NCI-H2171 (cell line): ENCODE data around the gene TPCN2.

Source experiments
- DNase-seq: peaks from one replicate; lab custom pipeline; 2025; lab: John Stamatoyannopoulos, UW

Gene TPCN2

DNA sequence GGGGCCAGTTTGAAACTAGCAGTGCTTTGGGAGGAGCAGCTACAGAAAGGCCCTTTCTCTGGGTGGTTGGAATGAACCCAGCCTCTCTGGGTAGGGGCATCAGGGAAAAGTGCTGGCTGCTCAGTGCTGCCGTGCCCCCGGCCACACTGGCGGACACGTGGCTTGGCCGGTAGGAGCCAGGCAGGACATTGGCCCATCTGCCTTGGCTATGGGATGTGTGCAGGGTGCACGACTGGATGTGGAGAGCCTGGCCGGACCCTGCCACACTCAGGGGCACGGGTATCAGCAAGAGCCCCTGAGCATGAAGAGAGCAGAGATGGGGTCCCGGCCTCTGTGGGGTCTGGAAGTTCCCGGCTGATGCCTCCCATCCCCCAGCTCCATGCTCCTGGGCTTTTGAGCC lies 46.6 kb downstream of the TPCN2 start:
- DNase-seq, result no peak

DNA sequence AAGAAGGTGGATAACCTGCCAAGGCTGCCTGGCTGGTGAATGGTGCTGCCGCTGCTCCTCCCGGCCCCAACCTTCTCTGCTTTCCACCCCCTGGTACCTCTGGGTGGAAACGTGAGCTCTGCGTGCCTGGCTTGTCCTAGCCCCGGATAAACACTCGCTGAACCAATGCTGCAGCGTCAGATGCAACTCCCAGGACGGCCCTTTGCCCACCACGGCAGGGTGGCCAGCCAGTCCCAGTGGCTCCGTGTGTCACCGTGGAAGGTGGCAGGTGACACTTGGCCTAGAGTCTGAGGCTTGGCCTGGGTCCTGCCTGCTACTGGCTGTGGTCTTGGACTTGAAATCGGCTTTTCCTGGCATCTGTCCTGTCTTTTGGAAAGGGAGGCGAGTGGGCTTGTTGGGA lies 47.7 kb downstream of the TPCN2 start:
- no peak for DNase-seq

DNA sequence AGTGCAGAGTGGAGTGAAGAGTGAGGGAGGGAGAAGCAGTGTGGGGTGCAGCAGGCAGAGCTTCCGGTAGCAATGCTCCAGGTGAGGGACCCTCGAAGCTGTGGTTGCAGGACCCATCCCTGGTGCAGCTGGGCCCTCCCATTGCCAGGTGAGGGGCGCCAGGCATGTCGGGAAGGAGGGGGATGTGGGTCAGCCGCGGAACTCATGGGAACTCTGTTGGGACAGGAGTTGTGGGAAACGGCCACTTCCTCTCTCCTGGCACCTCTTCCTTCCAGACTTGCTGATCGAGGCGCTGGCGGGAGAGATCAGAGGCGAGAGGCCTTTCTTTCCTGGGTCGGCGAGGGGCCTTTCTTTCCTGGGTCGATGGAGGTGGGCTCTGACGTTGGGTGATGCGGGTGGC lies 48.5 kb downstream of the TPCN2 start:
- DNase-seq, result no peak

DNA sequence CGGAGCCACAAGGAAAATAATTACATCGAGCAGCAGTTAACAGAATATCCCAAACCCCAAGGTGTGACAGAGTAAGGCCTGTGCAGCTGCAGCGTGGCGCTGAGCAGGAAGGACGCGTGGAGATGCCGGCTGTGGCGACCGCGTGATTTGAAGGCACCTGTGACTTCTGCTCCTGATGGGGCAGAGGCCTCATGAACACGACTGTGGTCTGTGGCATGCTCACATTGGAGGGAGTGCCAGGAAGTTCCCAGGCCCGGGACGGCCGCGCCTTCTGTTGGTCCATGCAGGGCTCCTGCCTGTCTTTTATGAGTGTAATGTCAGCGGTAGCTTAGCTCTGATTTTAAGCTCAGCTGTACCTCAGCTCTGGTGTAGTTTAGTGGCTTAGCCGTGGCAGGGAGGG lies 50.4 kb downstream of the TPCN2 start:
- DNase-seq, result no peak

DNA sequence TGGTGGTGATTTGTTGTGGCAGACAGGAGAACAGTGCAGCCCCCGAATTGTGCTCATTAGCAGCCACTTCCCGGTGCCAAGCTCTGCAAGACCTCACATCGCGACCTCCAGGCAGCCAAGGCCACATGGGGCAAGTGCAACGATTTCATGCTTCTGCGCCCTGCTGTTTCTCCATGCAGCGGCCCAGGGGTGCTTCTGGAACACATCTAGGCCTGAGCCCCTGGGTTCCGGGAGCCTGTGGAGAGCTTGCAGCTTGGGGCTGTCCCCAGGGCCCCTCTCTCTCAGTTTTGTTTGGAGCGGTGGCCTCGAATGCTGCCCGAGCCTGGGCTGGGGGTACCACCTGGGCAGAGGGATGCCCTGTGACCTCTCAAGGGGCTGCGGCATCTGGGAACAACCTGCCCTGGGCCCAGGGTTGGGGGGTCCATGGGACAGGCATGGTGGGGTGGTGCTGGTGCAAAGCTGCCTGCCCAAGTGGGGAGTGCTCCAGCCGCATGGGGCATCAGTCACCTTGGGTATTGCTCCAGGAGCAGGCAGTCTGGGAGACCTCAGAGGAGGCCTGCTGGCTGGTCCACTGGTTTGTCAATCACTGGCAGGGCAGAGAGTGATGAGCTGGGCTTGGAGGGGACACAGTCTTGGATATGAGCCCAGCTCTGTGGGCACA lies 51.9 kb downstream of the TPCN2 start:
- DNase-seq, result no peak

DNA sequence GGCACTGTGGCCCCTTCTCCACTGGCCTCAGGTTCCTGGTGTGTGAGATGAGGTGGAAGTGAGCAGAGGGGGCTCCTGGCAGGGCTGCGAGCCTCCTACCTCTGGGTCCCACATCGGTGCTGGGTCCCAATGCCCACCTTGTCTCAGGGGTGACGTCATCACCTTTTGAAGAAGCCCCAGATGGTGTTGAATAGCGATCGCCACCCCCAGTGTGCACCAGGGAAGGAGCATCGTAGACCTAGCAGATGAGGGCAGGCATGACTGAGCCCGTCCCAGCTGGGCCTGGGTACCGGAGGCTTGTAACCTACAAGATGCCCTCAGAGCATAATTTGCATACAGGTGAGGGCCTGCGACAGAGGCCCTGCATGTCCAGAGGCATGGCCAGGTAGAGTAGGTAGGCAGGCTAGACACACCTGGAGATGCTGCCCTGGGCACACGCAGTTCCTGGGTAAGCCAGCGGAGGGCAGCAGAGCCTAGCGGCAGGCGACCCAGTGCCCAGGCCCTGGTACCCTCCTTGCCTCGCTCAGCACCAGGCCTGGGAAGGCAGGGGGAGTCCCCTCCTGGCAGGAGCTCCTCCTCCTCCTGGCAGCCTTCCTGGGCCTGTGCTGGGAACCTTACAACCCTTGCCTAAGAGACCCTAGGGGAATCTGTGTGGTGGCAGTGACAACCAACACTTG lies 52.5 kb downstream of the TPCN2 start:
- DNase-seq, result peak; percentile 68

DNA sequence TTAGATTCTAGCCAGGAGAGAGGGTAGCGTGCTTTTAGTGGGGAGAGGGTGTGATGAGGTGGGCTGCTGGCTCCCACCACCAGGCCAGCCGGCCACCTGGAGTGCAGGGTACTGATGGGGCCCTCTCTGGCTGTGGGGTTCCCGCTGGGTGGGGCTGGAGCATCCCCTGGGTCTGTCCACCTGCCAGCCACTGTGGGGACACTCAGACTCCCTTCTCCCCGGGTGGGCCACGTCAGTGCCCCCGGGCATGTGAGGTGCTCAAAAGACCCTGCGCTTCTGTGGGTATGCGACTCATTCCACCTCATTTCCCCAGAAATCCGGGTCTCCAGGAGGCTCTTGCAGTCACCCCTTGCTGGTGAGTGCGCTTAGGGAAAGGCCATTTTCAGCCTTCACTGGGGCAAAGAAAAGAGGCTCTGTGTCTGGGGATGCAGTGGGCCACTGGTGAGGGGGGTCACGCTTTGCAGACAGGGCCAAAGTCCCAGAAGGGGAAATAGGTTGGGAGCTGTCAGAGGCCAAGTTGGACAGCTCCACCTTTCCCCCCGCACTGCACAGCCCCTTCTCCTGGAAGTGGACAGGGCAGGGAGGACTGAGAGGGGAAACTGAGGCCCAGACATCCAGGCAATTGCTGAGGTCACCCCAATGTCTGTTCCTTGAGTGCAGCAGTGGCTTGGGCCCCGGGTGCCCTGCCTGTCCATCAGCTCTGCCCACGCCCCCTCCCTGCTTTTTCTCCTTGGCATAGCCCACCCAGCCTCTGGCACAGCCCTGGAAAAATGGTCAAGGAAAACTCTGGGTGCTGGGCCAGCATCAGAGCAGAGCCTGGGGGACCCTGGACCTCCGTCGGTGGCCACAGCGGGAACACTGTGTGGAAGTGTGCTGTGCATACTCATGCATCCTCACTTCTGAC lies 53.3 kb downstream of the TPCN2 start:
- DNase-seq, result no peak

DNA sequence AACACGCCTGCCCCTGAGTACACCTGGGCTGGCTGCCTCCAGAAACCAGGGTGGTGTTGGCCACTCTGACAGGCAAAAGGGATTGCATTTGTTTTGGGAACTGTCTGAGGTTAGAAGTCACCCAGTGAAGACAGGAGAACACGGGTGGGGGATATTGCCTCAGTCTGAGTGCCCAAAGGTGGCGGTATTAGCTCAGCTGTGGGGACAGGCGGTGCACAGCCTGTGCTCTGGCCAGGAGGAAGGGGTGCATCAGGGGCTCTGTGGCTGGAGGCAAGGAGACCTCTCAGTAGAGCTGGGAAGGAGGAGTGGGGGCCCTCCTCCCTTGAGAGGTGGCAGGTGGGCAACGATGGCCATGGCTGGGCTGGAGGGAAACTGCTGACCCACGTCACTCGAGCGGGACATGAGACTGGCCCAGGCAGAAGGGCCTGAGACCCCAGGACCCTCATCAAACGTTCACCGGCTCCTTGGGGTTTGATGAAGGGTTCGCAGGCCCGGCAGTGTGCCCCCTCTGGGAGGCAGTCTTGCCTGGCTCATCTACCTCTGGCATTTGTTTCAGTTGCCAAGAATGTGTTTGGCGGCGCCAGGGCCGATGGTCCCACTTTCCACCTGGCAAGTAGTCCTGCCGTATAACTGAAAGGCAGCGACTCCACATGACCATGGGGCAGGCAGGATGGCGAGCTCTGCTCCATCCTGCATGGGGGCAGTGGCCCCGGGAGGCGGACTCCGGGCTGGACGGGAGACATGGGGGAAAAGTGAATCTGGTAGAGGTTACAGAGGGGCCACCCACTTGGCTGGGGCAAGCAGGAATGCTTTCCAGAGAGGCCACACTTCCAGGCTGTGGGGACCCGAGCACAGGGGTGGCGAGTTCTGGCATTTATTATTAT lies 54.2 kb downstream of the TPCN2 start:
- no peak for DNase-seq

DNA sequence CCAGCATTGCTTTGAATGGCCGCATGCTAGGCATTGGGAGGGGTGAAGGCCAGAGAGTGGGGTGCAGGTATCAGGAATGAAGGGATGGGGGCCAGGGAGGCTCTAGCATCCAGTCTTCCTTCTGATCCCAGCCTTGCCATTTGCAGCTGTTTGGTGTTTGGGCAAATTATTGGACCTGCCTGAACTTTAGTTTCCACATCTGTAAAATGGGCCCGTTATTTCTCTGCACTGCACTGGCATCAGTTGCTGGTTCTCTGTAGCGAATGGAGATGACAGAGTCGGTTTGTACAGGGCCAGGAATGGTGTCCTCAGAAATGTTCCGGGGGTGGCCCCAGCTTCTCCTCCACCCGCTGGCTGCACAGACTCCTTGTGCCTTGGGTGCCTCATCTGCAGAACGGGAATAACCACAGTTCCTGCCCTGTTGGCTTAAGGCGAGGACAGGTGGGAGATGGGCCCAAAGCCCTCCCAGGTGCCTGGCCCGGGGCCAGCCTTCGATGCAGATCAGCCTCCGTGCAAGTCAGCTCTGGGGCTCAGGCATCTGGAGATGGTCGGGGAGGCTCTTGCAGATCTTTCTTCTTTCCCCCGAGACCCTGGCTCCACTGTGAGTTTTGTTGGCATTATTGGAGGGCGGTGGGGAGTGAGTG lies 55.6 kb downstream of the TPCN2 start:
- DNase-seq, result no peak

DNA sequence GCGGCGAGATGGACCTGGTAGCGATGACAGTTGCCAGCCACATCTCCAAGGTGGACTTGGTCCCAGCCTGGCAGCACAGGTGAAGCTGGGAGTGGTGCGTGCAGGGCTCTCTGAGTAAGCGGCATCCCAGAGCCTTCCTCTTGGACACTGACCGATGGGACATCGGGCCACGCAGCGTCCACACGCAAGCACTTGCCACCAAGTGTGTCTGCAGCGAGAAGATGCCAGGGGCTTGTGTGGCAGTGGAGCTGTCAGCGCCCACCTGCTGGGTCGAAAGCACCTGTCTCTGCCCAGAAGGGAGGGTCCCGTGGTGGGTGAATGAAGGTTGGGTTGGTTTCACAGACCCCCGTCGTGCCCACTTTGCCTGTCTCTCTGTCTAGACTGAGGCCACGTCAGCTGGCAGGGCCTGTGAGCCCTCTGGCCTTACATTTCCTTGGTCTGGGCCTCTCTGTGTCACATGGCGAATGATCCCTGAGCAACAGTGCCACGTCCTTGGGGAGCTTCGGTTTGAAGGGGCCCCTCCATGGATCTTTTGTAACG lies 56.2 kb downstream of the TPCN2 start:
- no peak for DNase-seq

DNA sequence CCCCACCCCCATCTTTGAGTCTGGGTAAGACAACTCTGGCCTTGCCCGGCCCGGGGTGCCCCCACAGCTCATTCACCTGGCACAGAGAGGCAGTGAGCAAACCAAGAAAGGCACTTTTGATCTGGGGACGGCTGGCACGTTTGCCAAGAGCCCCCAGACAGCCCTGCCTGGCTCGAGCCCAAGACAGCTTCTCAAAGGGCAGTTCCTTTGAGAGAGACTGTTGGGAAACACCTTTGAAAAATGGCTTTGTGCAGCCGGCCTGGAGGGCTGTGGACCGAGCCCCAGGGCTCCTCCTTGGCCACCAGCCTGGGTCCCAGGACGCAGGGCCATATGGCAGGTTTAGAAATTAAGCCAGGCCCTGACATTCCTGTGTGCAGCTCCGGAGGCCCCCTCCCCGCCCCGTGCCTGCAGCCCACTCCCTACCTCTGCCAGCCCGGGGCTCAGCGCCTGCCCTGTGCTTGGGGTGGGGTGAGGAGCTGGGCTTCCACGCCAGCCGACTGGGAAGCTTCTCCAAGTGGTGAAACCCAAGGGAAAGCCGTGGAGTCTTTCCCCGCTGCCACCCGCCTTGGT lies 56.8 kb downstream of the TPCN2 start:
- DNase-seq, result no peak

DNA sequence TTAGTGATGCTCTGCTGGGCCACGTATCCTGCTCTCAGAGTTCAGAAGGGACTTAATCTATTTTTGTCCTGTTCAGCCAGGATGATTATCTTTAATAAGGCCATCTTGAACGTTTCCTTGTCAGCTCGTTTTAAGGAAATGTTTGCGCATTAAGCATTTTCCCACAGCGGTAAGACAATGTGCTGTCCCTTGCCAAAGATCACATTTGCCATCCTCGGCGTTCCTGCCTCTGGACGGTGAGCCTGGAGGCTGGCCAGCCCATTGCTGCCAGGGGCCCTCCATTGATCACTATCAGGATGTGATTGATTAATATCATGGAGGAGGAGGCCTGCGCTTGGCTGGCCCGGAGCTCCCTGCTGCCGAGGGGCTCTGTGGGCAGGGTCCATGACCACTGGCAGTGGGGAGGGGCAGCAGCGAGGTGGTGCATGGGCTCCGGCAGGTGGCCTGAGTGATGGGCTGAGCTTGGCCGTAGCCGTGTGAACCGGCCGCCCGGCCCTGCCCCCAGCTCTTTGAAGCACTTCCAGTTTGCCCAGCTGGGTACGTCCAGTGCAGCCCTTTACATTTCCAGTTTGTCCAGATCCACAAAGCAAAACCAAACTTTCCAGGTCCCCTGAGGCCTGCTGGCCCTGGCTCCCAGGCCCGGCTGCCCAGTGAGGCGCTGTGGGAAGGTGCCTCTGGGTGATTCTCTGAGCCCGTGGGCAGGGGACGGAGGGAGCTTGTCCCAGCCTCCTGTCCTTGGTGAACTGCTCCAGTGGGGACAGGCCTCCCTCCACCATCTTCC lies 57.5 kb downstream of the TPCN2 start:
- DNase-seq, result no peak

DNA sequence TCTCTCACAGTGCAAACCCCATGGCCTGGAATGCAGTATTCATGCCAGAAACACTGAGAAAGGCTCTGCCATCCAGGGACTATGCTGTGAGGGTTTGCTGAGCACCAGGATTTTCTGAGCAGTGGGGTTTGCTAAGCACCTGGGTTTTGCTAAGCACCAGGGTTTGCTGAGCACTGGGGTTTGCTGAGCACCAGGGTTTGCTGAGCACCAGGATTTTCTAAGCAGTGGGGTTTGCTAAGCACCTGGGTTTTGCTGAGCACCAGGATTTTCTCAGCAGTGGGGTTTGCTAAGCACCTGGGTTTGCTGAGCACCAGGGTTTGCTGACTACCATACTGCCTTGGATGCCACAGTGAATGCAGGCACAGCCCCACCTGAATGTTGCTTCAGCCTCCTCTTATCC lies 58.7 kb downstream of the TPCN2 start:
- no peak for DNase-seq

DNA sequence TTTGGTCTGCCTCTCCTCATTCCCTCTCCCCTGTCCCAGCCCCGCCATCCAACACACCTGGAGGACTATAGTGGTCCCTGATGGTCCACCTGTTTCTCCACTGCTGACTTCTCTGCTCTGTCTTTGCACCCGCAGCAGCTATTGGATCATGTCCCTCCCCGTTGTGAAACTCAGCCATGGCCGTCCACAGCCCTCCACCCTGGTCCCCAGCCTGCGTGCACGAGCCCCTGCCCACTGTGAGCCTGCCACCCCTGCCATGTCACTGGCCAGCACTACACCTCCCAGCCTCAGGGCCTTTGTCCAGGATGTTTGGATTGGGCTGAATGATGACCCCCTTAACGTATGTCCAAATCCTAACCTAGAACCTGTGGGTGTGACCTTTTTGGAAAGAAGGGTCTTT lies 59.3 kb downstream of the TPCN2 start:
- no peak for DNase-seq

DNA sequence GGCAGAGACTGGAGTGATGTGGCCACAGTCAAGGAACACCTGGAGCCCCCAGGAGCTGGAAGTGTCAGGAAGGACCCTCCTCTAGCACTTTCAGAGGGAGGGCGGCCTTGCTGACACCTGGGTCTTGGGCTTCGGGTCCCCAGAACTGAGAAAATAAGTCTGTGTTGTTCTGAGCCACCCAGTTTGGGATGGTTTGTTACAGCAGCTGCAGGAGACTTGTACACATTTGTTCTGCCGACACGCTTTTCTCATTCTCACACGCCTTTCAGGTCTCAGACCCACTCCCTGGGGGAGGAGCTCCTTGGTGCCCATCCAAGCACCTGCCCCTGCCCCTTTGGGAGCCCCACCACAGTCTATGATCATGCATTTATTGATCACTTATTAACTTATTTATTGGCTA lies 59.8 kb downstream of the TPCN2 start:
- DNase-seq, result no peak

DNA sequence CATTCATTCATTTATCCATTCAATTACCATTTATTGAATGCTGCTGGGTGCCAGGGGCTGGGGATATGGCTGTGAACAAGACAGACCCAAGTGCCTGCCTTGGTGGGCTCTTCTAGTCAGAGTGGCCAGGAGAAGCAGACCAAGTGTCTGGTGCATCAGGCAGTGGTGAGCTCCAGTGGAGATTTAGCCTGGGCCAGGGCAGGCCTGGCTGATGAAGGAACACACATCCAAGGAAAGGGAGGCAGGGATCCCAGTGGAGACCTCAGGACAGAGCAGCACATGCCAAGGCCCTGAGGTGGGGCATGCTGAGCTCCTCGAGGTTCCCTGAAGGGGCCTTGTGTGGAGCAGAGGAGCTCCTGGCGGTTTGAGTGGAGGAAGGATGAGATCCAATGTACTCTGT lies 60.4 kb downstream of the TPCN2 start:
- DNase-seq, result no peak

DNA sequence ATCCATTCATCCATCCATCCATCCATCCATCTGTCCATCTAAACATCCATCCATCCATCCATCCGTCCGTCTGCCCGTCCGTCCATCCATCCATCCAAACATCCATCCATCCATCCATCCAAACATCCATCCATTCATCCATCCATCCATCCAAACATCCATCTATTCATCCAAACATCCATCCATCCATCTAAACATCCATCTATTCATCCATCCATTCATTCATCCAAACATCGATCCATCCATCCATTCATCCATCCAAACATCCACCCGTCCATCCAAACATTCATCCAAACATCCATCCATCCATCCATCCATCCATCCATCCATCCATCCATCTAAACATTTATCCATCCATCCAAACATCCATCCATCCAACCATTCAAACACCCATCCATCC lies 61.7 kb downstream of the TPCN2 start:
- DNase-seq, result no peak

DNA sequence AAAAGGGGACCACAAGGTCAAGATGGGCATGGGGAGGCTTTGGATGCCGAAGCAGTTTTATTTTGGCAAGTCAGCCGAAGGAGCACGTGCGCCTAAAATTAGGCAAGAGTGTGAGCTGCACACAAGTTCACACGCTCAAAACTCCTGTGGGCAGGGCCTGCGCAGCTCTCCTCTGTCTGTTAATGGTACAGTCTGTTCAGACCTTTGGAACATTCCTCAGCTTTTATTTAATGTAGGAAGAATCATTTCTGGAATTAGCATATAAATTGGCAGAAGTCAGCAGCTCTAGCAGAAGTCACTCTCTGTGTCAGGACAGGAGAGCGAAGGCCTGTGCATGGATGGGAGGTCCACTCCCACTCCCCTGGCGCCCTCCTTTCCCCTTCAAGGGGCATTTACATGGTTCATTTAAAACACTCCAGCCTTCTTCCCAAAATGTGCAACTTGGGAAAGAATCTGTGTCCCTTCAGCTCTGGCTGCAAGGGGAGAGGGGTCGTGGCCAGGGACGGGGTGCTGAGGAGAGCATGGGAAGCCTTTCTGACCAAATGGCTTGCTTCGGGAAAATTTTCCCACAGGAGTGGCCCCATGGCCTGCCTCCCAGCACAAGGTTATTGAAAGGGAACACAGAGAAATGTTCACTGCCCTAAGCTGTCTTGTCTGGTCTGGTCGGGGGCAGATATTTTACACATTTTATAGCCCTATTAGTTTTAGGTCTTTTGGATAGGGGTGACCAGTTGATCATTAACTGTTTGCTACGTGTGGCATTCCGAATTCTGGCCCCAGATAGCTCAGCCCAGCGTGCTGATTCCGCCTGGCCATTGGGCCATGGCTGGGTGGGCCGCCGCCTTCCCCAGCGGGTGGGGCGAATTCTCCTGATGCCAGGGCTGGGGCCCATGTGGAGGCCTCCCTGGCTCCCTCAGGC lies 63.2 kb downstream of the TPCN2 start:
- DNase-seq, result no peak

DNA sequence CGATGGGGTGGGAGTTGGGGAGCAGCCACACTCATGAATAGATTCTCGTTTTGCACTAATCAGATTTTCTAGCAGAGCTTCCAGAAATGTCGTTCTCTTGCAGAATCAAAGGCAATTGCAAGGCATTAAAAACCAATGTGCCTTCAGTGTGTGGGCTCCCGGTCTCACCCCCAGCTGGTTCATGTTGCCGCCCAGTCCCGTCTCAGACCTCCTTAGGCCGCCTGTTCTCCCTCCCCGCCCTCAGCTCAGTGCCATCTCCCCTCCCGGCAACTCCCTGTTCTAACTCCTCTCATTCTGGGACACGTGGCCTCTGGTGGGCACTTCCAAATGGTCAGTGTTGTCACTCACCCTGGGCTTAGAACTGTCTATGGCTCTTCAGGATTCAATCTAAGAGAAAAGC lies 64.5 kb downstream of the TPCN2 start:
- DNase-seq, result no peak
